B cell (primary cell): Measurements from ENCODE around the gene SOX6. TPM values are rescaled to one million over a fixed set of nuclear protein-coding genes. Genes with fewer than 3 reads are reported as not detected.

Source experiments
- ATAC-seq: fragments of 200-7000 bp; cut with Tn5 transposase; one replicate; pipeline ENCODE4 v1.10.0; 2021; ENCODE audit warnings: low read depth, mild to moderate bottlenecking, moderate number of reproducible peaks, moderate library complexity
- CTCF ChIA-PET: fragments of 350-600 bp; sonication (Branson Sonifier 250); formaldehyde crosslinking; loops from one replicate; lab custom pipeline; 2021; ENCODE audit warnings: antibody characterized with exemption, inconsistent platforms; lab: Charles Lee
- POLR2A ChIA-PET: fragments of 350-600 bp; sonication (Branson Sonifier 250); formaldehyde crosslinking; loops from one replicate; lab custom pipeline; 2021; ENCODE audit warnings: antibody characterized with exemption; lab: Charles Lee
- DNase-seq: peaks from one replicate; pipeline ENCODE4 v3.0.0; 2013
- H2AFZ ChIP-seq: 2 replicates; pipeline ENCODE4 v1.6.1; 2012; ENCODE audit warnings: mild to moderate bottlenecking, low read depth, low read length; ENCODE audit not compliant: insufficient read depth, poor library complexity, severe bottlenecking
- H3K27ac ChIP-seq, 2 donors: 1 replicate in 1 of 2; 2 replicates in 1 of 2; pipeline ENCODE4 v1.5.1; 2012 to 2013; ENCODE audit warnings: low read length in 2 of 2, mild to moderate bottlenecking in 2 of 2, moderate library complexity in 1 of 2
- H3K27me3 ChIP-seq, 4 experiments: fragments of 200-600 bp in 1 of 4; sonication (generic) in 1 of 4; replicated peaks in 1 of 4; 1 replicate in 2 of 4; 2 replicates in 2 of 4; pipeline versions ENCODE4 v1.6.1 to v1.7.0; 2013 to 2016; ENCODE audit warnings: low read length in 3 of 4, mild to moderate bottlenecking in 2 of 4, mixed read lengths in 1 of 4, moderate library complexity in 1 of 4; ENCODE audit not compliant: insufficient read depth in 4 of 4, control insufficient read depth in 3 of 4; ENCODE audit errors: control extremely low read depth in 1 of 4
- H3K36me3 ChIP-seq, 2 experiments: replicated peaks in 1 of 2; 1 replicate in 1 of 2; 2 replicates in 1 of 2; pipeline versions ENCODE4 v1.6.1 to v1.7.1; 2013; ENCODE audit warnings: low read length in 1 of 2; ENCODE audit not compliant: insufficient read depth in 2 of 2, control insufficient read depth in 1 of 2; ENCODE audit errors: control extremely low read depth in 1 of 2, extremely low read depth in 1 of 2
- H3K4me1 ChIP-seq, 2 donors: fragments of 200-600 bp in 1 of 2; sonication (generic) in 1 of 2; 1 replicate in 1 of 2; 2 replicates in 1 of 2; pipeline versions ENCODE4 v1.5.1 to v1.6.1; 2013 to 2017; ENCODE audit warnings: low read length in 2 of 2; ENCODE audit not compliant: control insufficient read depth in 2 of 2, insufficient read depth in 2 of 2
- H3K4me2 ChIP-seq: replicated peaks from 2 replicates; pipeline ENCODE3; 2012; ENCODE audit warnings: mild to moderate bottlenecking, low read depth, low read length; ENCODE audit not compliant: poor library complexity, severe bottlenecking
- H3K4me3 ChIP-seq, 5 experiments: fragments of 200-600 bp in 1 of 5; sonication (generic) in 1 of 5; 1 replicate in 3 of 5; 2 replicates in 2 of 5; pipeline versions ENCODE4 v1.5.1 to v1.7.0; 2011 to 2016; ENCODE audit warnings: low read length in 4 of 5, mild to moderate bottlenecking in 4 of 5, low read depth in 2 of 5, control low read depth in 1 of 5, moderate library complexity in 1 of 5; ENCODE audit not compliant: insufficient read depth in 1 of 5; ENCODE audit errors: control extremely low read depth in 1 of 5, extremely low read depth in 1 of 5
- H3K79me2 ChIP-seq: fragments of 200-600 bp; sonication (generic); one replicate; pipeline ENCODE4 v1.6.0; 2016; ENCODE audit warnings: low read length; ENCODE audit not compliant: control insufficient read depth, insufficient read depth
- H3K9ac ChIP-seq: fragments of 200-600 bp; sonication (generic); 2 replicates; pipeline ENCODE4 v1.6.1; 2017; ENCODE audit warnings: mild to moderate bottlenecking, low read length, moderate library complexity
- H3K9me3 ChIP-seq, 3 donors: one replicate each; pipeline versions ENCODE4 v1.6.1 to v1.7.1; 2013; ENCODE audit warnings: low read length in 2 of 3; ENCODE audit not compliant: control insufficient read depth in 2 of 3, insufficient read depth in 1 of 3; ENCODE audit errors: control extremely low read depth in 1 of 3
- H4K20me1 ChIP-seq: 2 replicates; pipeline ENCODE4 v1.6.0; 2012; ENCODE audit warnings: mild to moderate bottlenecking, low read length; ENCODE audit not compliant: insufficient read depth, control insufficient read depth, poor library complexity, severe bottlenecking
- H3K27ac Mint-ChIP-seq: one replicate; pipeline ENCODE4 v1.8.0; 2021; ENCODE audit warnings: mixed read lengths
- H3K27me3 Mint-ChIP-seq: one replicate; pipeline ENCODE4 v1.8.0; 2021; ENCODE audit warnings: mixed read lengths
- H3K4me1 Mint-ChIP-seq: one replicate; pipeline ENCODE4 v1.8.0; 2021; ENCODE audit warnings: mixed read lengths
- H3K4me3 Mint-ChIP-seq: one replicate; pipeline ENCODE4 v1.8.0; 2021; ENCODE audit warnings: mixed read lengths
- H3K9me3 Mint-ChIP-seq: one replicate; pipeline ENCODE4 v1.8.0; 2022; ENCODE audit warnings: mixed read lengths; ENCODE audit not compliant: insufficient read depth
- CTCF ChIP-seq: fragments of 200-600 bp; IDR thresholded peaks from one replicate; pipeline ENCODE4 v1.8.0; 2022; ENCODE audit warnings: antibody characterized with exemption, mild to moderate bottlenecking
- EZH2 ChIP-seq: IDR thresholded peaks from 2 replicates; pipeline ENCODE4 v1.6.1; 2012; ENCODE audit warnings: borderline replicate concordance, low read depth, mild to moderate bottlenecking, moderate library complexity, low read length; ENCODE audit not compliant: insufficient read depth, poor library complexity, severe bottlenecking
- WGBS: methylation state at CpG from one replicate; pipeline ENCODE4 v1.1.5; 2013; ENCODE audit warnings: missing lambda C conversion rate; ENCODE audit not compliant: insufficient coverage; 5-methylcytosine and 5-hydroxymethylcytosine counted together
- intact Hi-C: fragments of 100-400 bp; cut with micrococcal nuclease; formaldehyde crosslinking; loops from one replicate; pipeline ENCODE4 v1.10.0; 2022
- polyA plus RNA-seq: library from polyadenylated mRNA; depleted of rRNA; stranded (reverse); fragments of >200 nt; gene quantifications from 2 replicates; pipeline ENCODE4 v1.2.3, GENCODE V29; 2012
- total RNA-seq, 2 donors: library from RNA; stranded (reverse); fragments of 120-200 nt in 1 of 2; gene quantifications; 1 replicate in 1 of 2; 2 replicates in 1 of 2; pipeline versions ENCODE4 v1.2.3 to v1.2.4, GENCODE V29; 2013 to 2022

SOX6 gene
- total and polyA plus RNA-seq, 2 donors (not counting 1 experiment from before 2014, with no cell fraction given): not detected

- ChIA-PET CTCF (no interaction called here), POLR2A (no interaction called here)
- Histone ChIP-seq H4K20me1 (no peaks in the 10 kb centered on the region), H3K27ac (no peak overlapping the region), H3K79me2 (no peaks in the 10 kb centered on the region), H3K4me3 (no peak overlapping the region), H3K9ac (no peak overlapping the region), H3K27me3 (no peaks in the 10 kb centered on the region), H3K9me3 (no peaks in the 10 kb centered on the region), H3K36me3 (no peaks in the 10 kb centered on the region), H3K4me2 (no peak overlapping the region), H2AFZ (no peak overlapping the region), H3K4me1 (no peaks in the 10 kb centered on the region)
- Mint-ChIP-seq H3K4me1 (no peaks in the 10 kb centered on the region), H3K9me3 (no peaks in the 10 kb centered on the region), H3K27ac (no peak overlapping the region), H3K27me3 (no peaks in the 10 kb centered on the region), H3K4me3 (no peak overlapping the region)
- WGBS: no CpG with 5 or more reads among the region's 1 CpG
- intact Hi-C loops: no loop called here
- ATAC-seq: no peak
- TF ChIP-seq CTCF (no peak), EZH2 (no peak)
- no peak for DNase-seq
These were observed 132.8 kb downstream of the SOX6 start for GRCh38 chr11:16223558-16223957.

GRCh38 chr11:16217631-16218030 is 138.7 kb downstream of the SOX6 start:
- ATAC-seq (no peak), DNase-seq (no peak)
- Histone ChIP-seq H3K4me1 (no peaks in the 10 kb centered on the region), H3K79me2 (no peaks in the 10 kb centered on the region), H3K9me3 (no peaks in the 10 kb centered on the region), H3K36me3 (no peaks in the 10 kb centered on the region), H3K27ac (no peak overlapping the region), H3K4me3 (no peak overlapping the region), H4K20me1 (no peaks in the 10 kb centered on the region), H3K9ac (no peak overlapping the region), H2AFZ (no peak overlapping the region), H3K4me2 (no peak overlapping the region), H3K27me3 (no peaks in the 10 kb centered on the region)
- no peak overlapping the region for H3K27ac Mint-ChIP-seq
- H3K27me3 Mint-ChIP-seq: no peaks in the 10 kb centered on the region
- ChIA-PET CTCF (no interaction called here), POLR2A (no interaction called here)
- intact Hi-C loops: no loop called here
- no CpG with 5 or more reads among the region's 3 CpGs for WGBS
- no peaks in the 10 kb centered on the region for H3K9me3 Mint-ChIP-seq
- no peak overlapping the region for H3K4me3 Mint-ChIP-seq
- TF ChIP-seq CTCF (no peak), EZH2 (no peak)
- no peaks in the 10 kb centered on the region for H3K4me1 Mint-ChIP-seq
